ENCODE data around the gene SREBF2. TPM values are rescaled to one million over a fixed set of nuclear protein-coding genes. Genes with fewer than 3 reads are reported as not detected.
"Not testable (repeated sequence)": the region's sequence is repeated elsewhere in the genome, so short reads cannot be mapped to it uniquely, and the experiment has no call there.

The SREBF2 gene
- total and polyA plus RNA-seq, 8 donors = 12.2 to 159 (median 48.3) TPM

DNA sequence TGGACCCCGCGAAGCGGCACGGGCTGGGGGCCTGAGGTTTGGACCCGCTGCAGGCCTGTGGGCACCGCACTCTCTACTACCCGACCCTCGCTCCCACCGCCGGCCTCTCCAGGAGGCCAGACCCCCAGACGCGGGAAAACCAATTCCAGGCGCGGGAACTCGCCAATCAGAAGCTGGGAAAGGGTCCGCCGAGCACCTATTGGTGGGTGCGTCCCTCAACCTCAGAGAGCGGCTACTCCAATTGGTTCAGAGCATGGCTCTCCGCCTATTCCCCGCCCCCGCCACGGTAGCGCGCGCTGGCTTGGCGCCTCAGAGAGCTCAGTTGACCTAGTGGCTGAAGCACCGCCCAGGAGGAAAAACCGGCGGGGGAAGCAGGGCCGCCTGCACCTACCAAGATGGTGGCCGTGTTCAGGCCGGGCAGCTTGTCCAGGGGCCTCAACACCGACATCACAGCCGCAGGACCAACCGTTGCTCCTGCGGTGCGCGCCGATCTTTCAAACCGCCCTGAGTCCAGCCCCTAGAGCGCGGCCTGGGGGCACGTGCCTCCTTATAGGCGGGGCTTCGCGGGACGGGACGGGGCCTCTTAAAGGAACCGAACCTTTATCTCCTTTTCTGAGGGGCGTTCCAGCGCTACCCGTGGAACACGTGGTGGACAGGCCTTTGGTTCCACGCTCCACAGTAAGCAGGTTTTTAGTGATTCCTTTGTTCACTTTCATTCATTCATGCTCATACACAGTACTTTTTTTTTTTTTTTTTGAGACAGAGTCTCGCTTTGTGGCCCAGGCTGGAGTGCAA lies 113.9 kb downstream of the SREBF2 start, which contains the start of gene CENPM:
Gene CENPM, minus strand, starts transcription at position 524 of the 795 bp plus-strand sequence. Its CDS starts 76 bp downstream, at position 448.
- peak; percentile 92 to 98 for DNase-seq
- Histone ChIP-seq H3K9me3 (no peaks in the 10 kb centered on the region), H3K4me1 (peaks cover 13 to 35% (median 27%) of the 10 kb centered on the region in 4 donors), H3K4me3 (peak within 1 kb of the TSS; percentile 67 to 88 (median 76)), H3K27ac (peak within 1 kb of the TSS; percentile 45 to 79 (median 72)), H3K36me3 (no peaks in the 10 kb centered on the region), H3K27me3 (peaks cover 0 to 6% (median 0%) of the 10 kb centered on the region in 3 donors)
- intact Hi-C loops (cut with DNase I; ENCODE audit: low total_unique reads) = no loop called here
- WGBS, 5 donors = 1 to 2% (median 2%) methylated on average over 39 to 56 of the region's 56 CpGs
- TF ChIP-seq POLR2A (IDR thresholded peaks at IDR 0.05) = no peak
- TF ChIP-seq, protein P1, sequence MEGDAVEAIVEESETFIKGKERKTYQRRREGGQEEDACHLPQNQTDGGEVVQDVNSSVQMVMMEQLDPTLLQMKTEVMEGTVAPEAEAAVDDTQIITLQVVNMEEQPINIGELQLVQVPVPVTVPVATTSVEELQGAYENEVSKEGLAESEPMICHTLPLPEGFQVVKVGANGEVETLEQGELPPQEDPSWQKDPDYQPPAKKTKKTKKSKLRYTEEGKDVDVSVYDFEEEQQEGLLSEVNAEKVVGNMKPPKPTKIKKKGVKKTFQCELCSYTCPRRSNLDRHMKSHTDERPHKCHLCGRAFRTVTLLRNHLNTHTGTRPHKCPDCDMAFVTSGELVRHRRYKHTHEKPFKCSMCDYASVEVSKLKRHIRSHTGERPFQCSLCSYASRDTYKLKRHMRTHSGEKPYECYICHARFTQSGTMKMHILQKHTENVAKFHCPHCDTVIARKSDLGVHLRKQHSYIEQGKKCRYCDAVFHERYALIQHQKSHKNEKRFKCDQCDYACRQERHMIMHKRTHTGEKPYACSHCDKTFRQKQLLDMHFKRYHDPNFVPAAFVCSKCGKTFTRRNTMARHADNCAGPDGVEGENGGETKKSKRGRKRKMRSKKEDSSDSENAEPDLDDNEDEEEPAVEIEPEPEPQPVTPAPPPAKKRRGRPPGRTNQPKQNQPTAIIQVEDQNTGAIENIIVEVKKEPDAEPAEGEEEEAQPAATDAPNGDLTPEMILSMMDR (IDR thresholded peaks at IDR 0.05) = no peak
- no peak for TF ChIP-seq EP300 (IDR thresholded peaks at IDR 0.05)
- TF ChIP-seq POLR2AphosphoS5 (IDR thresholded peaks at IDR 0.05) = no peak

DNA sequence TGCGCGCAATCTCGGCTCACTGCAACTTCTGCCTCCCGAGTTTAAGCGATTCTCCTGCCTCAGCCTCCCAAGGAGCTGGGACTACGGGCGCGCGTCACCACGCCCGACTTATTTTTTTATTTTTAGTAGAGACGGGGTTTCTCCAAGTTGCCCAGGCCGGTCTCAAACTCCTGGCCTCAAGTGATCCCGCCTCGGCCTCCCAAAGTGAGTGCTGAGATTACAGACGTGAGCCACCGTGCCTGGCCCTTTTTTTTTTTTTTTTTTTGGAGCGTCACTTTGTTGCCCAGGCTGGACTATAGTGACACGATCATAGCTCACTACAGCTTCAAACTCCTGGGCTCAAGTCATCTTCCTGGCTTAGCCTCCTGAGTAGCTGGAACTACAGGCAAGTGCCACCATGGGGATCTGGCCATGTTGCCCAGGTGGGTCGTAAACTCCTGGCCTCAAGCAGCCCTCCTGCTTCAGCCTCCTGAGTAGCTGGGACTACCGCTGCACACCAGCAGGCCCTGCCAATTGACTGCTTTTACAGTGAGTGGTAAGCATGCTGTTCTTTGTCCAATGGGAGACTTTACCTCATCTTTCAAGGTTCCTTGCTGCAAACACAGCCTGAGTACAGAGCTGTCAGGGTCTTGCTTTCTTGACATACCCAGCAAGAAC lies 114.6 kb downstream of the SREBF2 start:
- H3K9me3 ChIP-seq = no peaks in the 10 kb centered on the region
- H3K4me1 ChIP-seq = peaks cover 13 to 35% (median 26%) of the 10 kb centered on the region in 4 donors
- intact Hi-C loops (cut with DNase I; ENCODE audit: low total_unique reads) = no loop called here
- peak overlapping the region in 3 of 5 donors; percentile 72 to 79 (median 78) for H3K27ac ChIP-seq
- no peak for DNase-seq
- TF ChIP-seq EP300 (IDR thresholded peaks at IDR 0.05) = no peak
- TF ChIP-seq, protein P1 (IDR thresholded peaks at IDR 0.05) = no peak
- TF ChIP-seq POLR2AphosphoS5 (IDR thresholded peaks at IDR 0.05) = no peak
- TF ChIP-seq POLR2A (IDR thresholded peaks at IDR 0.05) = no peak
- WGBS, 5 donors = 70 to 72% (median 70%) methylated on average over 21 of the region's 21 CpGs
- H3K4me3 ChIP-seq = peak overlapping the region; percentile 67 to 88 (median 76)
- peaks cover 0 to 10% (median 0%) of the 10 kb centered on the region in 3 donors for H3K27me3 ChIP-seq
- no peaks in the 10 kb centered on the region for H3K36me3 ChIP-seq

DNA sequence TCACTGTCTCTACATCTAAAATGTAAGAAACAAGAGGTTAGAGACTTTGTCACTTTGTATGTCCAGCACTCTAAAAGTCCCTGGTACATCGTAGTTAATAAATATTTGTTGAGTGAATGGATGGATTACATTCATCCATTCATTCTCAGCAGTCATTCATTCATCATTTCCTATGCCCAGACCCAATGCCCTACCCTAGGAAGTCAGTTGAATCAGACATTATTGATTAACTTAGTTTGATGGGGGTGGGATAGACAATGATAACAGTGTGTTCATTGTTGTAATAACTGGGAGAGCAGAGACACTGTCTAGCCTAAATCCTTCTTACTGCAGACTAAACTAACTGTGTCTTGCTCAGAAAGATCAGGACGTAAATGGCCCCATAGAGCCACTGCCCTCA lies 115.2 kb downstream of the SREBF2 start:
- H3K36me3 ChIP-seq = no peaks in the 10 kb centered on the region
- 76 to 84% (median 82%) methylated on average over 2 of the region's 2 CpGs for WGBS, 5 donors
- H3K27me3 ChIP-seq = peaks cover 0 to 10% (median 0%) of the 10 kb centered on the region in 3 donors
- intact Hi-C loops (cut with DNase I; ENCODE audit: low total_unique reads) = no loop called here
- no peaks in the 10 kb centered on the region for H3K9me3 ChIP-seq
- TF ChIP-seq POLR2A (IDR thresholded peaks at IDR 0.05) = no peak
- TF ChIP-seq, protein P1 (IDR thresholded peaks at IDR 0.05) = no peak
- TF ChIP-seq EP300 (IDR thresholded peaks at IDR 0.05) = no peak
- no peak for TF ChIP-seq POLR2AphosphoS5 (IDR thresholded peaks at IDR 0.05)
- H3K4me3 ChIP-seq = no peak overlapping the region
- DNase-seq = no peak
- H3K4me1 ChIP-seq = peaks cover 13 to 35% (median 26%) of the 10 kb centered on the region in 4 donors
- H3K27ac ChIP-seq = no peak overlapping the region

DNA sequence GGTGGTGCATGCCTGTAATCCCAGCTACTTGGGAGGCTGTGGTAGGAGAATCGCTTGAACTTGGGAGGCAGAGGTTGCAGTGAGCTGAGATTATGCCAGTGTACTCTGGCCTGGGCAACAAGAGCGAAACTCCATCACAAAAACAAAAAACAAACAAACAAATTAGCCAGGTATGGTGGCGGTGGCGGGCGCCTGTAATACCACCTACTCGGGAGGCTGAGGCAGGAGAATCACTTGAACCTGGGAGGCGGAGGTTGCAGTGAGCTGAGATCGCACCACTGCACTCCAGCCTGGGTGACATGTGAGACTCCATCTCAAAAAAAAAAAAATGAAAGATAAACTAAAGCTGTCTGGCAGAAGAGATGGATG lies 116.0 kb downstream of the SREBF2 start:
- H3K4me3 ChIP-seq; H3K9me3 ChIP-seq; DNase-seq; H3K36me3 ChIP-seq; H3K27ac ChIP-seq; intact Hi-C loops (cut with DNase I; ENCODE audit: low total_unique reads); H3K27me3 ChIP-seq: not testable (repeated sequence)
- whole genome bisulfite sequencing, 5 donors = 78 to 94% (median 83%) methylated on average over 8 of the region's 8 CpGs
- peaks cover 13 to 32% (median 21%) of the 10 kb centered on the region in 4 donors for H3K4me1 ChIP-seq
